ENCODE data around the gene ACBD3.

The ACBD3 gene

DNA sequence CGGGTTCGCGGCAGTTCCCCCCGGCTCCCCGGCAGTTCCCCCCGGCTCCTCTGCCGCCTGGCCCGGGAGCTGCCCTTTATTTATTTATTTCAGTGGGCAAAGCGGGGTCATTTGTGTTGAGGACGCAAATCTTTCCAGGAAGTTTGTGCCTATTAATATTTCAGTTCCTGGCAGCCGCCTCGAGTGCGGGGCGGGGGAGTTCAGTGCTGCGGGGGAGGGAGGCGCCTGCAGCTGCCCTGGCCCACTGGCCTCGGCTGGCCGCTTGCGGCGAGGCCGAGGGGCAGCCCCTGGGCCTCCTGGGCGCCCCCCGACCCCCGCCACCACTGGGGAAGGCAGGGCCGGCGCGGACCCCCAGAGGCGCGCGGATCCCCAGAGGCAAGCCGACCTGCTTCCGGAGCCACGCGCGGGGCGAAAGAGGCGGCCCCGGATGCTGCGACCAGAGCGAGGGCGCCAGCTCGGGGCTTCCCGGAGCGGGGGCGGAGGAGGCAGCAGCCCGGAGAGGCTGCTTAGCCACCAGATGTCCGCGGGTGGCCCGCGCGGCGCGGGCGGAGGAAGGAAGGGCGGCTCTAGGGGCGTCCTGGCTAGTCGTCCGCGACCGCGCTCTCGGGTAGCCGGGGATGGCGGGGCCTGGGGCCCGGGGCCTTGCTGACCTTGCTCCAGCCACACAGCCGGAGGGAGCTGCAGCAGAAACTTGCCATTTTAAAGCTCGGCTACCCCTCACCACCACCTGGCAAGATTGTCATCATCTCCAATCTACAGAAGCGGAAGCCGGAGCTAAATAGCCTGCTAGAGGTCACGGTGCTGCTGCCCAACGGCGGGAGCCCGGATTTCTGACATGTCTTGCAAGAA is 76.1 kb downstream of the ACBD3 start:
- peak; percentile 76 for DNase-seq

DNA sequence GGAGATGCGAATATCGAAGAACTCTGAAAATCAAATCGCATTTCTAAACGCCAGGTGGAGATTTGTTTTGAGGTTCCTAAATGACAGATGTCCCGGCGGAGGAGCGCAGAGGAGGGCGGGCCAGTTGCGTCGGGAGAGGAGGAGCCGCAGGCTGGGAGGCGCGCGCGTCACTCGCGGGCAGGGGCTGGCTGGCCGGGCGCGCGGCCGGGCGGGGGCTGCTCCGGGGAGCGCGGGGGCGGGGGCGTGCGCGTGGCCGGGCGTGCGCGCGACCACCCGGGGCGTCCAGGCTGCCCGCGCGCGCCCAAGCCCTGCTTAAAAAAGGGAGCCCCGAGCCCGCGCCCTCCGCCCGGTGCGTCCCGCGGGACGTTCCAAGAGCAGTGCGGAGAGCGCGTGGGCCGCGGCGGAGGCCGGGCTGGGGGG is 76.7 kb downstream of the ACBD3 start:
- peak; percentile 98 for DNase-seq

- no peak for DNase-seq
These were observed 77.4 kb downstream of the ACBD3 start for GRCh38 chr1:226108935-226109828.

- no peak for DNase-seq
These were observed 78.8 kb downstream of the ACBD3 start for GRCh38 chr1:226107471-226108460.

GRCh38 chr1:226104671-226105121 is 81.8 kb downstream of the ACBD3 start:
- DNase-seq: no peak

DNA sequence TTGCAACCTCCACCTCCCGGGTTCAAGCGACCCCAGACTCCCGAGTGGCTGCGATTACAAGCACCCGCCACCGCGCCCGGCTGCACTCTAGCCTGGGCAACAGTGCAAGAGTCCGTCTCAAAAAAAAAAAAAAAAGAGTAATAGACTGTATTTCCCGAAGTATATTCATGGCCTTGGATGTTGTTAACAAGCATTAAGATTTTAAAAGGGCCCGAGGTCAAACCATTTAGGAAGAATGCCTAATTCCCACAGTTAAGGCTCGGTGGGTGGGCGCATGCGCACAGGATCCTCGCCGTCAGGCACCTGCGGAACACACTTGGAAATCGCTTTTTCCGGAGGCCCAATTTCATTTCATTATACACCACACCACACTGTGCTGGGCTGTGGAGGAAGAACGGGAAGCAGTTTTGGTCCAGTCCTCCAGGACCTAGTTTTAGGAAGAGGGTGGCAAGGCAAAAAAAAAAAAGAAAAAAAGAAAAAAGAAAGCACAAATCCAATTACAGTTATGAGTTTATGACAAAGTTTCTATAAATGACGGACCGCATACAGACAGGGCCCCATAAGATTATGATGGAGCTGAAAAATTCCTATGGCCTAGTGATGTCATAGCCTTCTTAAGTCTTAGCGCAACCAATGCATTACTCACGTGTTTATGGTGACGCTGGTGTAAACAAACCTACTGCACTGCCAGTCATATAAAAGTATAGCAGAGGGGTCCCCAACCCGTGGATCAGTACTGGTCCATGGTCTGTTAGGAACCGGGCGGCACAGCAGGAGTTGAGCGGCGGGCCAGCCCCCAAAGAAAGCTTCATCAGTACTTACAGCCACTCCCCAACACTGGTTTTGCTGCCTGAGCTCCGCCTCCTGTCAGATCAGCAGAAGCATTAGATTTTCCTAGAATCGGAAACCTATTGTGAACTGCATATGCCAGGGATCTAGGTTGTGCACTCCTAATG is 85.8 kb downstream of the ACBD3 start:
- peak; percentile 59 for DNase-seq

DNA sequence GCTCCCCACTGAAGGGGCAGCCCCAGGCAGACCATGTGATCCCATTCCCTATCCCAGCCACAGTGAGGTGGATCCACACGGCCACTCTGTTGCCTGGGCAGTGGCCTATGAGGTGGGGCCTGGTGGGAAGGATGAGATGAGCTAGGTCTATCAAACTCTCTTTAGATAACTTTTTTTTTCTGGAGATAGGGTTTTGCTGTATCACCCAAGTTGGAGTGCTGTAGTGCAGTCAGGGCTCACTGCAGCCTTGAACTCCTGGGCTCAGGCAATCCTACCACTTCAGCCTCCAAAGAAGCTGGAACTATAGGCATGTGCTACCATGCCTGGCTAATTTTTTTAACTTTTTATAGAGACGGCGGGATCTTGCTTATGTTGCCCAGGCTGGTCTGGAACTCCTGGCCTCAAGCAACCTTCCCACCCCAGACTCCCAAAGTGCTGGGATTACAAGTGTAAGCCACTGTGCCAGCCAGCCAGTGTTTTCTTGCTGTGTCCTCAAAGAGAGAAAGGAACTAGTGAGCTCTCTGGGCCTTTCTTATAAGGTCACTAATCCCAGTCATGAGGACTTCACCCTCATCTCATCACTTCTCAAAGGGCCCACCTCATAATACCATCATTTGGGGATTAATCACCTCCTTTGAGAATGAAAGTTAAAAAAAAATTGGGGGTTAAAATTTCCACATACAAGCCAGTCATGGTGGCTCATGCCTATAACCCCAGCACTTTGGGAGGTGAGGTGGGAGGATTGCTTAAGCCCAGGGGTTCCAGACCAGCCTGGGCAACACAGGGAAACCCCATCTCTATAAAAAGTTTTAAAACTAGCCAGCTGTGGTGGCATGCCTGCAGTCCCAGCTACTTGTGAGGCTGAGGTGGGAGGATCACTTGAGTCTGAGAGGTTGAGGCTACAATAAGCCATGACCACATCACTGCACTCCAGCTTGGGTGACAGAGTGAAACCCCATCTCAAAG is 87.4 kb downstream of the ACBD3 start:
- DNase-seq: no peak

DNA sequence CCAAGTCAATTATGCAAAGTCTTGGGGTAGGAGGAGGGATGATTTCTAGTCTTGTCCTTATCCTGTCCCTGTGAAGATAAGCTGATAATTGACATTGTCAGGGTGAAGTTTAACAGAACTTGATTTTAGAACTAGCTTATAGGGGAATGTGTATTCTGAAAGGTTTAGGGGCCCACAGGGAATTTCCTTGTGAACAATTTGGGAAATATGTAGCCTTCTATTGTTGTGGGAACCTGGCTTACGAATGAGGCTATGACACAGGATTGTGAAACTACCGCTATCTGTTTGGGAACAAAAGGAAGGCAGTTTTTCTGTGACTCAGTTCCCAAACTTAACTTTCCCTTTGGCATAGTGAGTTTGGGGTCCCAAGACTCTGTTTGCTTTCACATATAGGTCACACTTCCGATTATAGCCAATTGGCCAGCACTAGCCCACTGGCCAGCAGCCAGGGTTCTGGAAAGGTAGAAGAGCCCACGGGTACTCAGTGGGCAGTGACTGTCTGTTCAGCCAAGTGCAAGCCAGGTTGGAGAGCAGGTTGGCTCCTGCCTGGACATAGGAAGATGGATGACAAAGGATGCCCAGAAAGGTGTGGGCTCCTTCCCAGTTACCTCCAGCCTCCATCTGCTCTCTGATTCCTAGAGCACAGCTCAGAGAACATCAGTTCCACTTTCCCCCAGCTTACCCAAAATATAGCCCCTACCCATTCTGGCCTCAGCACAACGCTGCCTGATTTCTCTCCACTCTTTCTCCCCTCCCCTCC is 88.5 kb downstream of the ACBD3 start:
- DNase-seq: no peak

- no peak for DNase-seq
These were observed 91.3 kb downstream of the ACBD3 start for GRCh38 chr1:226095286-226095685.

All from 8988T (cell line).